WERI-Rb-1 (cell line): ENCODE data around the gene ZNF69.
"Not testable (repeated sequence)": the region's sequence is repeated elsewhere in the genome, so short reads cannot be mapped to it uniquely, and the experiment has no call there.

Experiments used
- DNase-seq: peaks from one replicate; pipeline ENCODE4 v3.0.0-alpha.2; 2020
- H3K27ac ChIP-seq: fragments of 250-450 bp; sonication (Bioruptor Pico); 2 replicates; pipeline ENCODE4 v1.5.1; 2020; ENCODE audit warnings: mild to moderate bottlenecking, moderate library complexity
- H3K27me3 ChIP-seq: fragments of 250-450 bp; sonication (Bioruptor Pico); 2 replicates; pipeline ENCODE4 v1.5.1; 2021; ENCODE audit warnings: mild to moderate bottlenecking, low read depth, moderate library complexity; ENCODE audit not compliant: insufficient read depth, severe bottlenecking
- H3K36me3 ChIP-seq: fragments of 250-450 bp; sonication (Bioruptor Pico); 2 replicates; pipeline ENCODE4 v1.5.1; 2020; ENCODE audit warnings: mild to moderate bottlenecking, moderate library complexity
- H3K4me3 ChIP-seq: 2 replicates; pipeline ENCODE4 v1.5.1; 2011; ENCODE audit warnings: low read depth, mild to moderate bottlenecking, control low read depth, low read length
- H3K9me3 ChIP-seq: fragments of 250-450 bp; sonication (Bioruptor Pico); 2 replicates; pipeline ENCODE4 v1.5.1; 2021; ENCODE audit warnings: mild to moderate bottlenecking, moderate library complexity; ENCODE audit not compliant: severe bottlenecking
- CTCF ChIP-seq: IDR thresholded peaks from 2 replicates; pipeline ENCODE4 v1.5.1; 2011; ENCODE audit warnings: low read depth, mild to moderate bottlenecking, control low read depth, inconsistent platforms, low read length

Gene ZNF69

GRCh38 chr19:11853358-11853757 lies 34.2 kb upstream of the ZNF69 start:
- no peak for TF ChIP-seq CTCF
- peaks cover 39% of the 10 kb centered on the region for H3K36me3 ChIP-seq
- no peak overlapping the region for H3K4me3 ChIP-seq
- DNase-seq: no peak
- no peaks in the 10 kb centered on the region for H3K9me3 ChIP-seq
- H3K27ac ChIP-seq: no peak overlapping the region
- no peaks in the 10 kb centered on the region for H3K27me3 ChIP-seq

- Histone ChIP-seq H3K9me3 (no peaks in the 10 kb centered on the region), H3K4me3 (no peak overlapping the region), H3K36me3 (peaks cover 32% of the 10 kb centered on the region), H3K27me3 (no peaks in the 10 kb centered on the region), H3K27ac (no peak overlapping the region)
- no peak for TF ChIP-seq CTCF
- DNase-seq: no peak
Observed at GRCh38 chr19:11856596-11857250, 30.9 kb upstream of the ZNF69 start.

- no peaks in the 10 kb centered on the region for H3K27me3 ChIP-seq
- no peak overlapping the region for H3K4me3 ChIP-seq
- H3K9me3 ChIP-seq: no peaks in the 10 kb centered on the region
- DNase-seq: no peak
- TF ChIP-seq CTCF: no peak
- H3K27ac ChIP-seq: no peak overlapping the region
- peaks cover 14% of the 10 kb centered on the region for H3K36me3 ChIP-seq
Observed at GRCh38 chr19:11860721-11861120, 26.9 kb upstream of the ZNF69 start.

- no peak overlapping the region for H3K4me3 ChIP-seq
- H3K27ac ChIP-seq: no peak overlapping the region
- H3K9me3 ChIP-seq: no peaks in the 10 kb centered on the region
- no peaks in the 10 kb centered on the region for H3K27me3 ChIP-seq
- H3K36me3 ChIP-seq: peaks cover 17% of the 10 kb centered on the region
- DNase-seq: no peak
- no peak for TF ChIP-seq CTCF
Observed at GRCh38 chr19:11861301-11861700, 26.3 kb upstream of the ZNF69 start.

- not testable (repeated sequence) for DNase-seq, H3K27ac ChIP-seq, H3K27me3 ChIP-seq, H3K4me3 ChIP-seq
- Histone ChIP-seq H3K9me3 (peaks cover 19% of the 10 kb centered on the region), H3K36me3 (peaks cover 54% of the 10 kb centered on the region)
Observed at GRCh38 chr19:11867766-11868165, 19.8 kb upstream of the ZNF69 start.

GRCh38 chr19:11868188-11868587 lies 19.4 kb upstream of the ZNF69 start:
- DNase-seq: no peak

More at GRCh38 chr19:11868188-11868587, 19.4 kb upstream of the ZNF69 start:
- no peak for TF ChIP-seq CTCF
- Histone ChIP-seq H3K9me3 (peaks cover 19% of the 10 kb centered on the region), H3K27me3 (no peaks in the 10 kb centered on the region), H3K36me3 (peaks cover 54% of the 10 kb centered on the region), H3K27ac (no peak overlapping the region), H3K4me3 (no peak overlapping the region)
